HG03095 (cell line): Measurements from ENCODE around the gene DCLK1.

Experiments used
- ATAC-seq: cut with Tn5 transposase; IDR thresholded peaks from one replicate; pipeline ENCODE4 v1.9.1; 2021; ENCODE audit warnings: moderate library complexity; ENCODE audit not compliant: unreplicated experiment

DCLK1 gene

GRCh38 chr13:36131222-36131930 lies at the start of gene DCLK1:
Gene DCLK1, minus strand, starts transcription at chr13:36131382.
- ATAC-seq = no peak

GRCh38 chr13:36175621-36176020 lies 44.4 kb upstream of the DCLK1 start:
- no peak for ATAC-seq

GRCh38 chr13:36174923-36175322 lies 43.7 kb upstream of the DCLK1 start:
- no peak for ATAC-seq

- ATAC-seq = no peak
These were observed 42.6 kb upstream of the DCLK1 start for GRCh38 chr13:36173571-36174322.

GRCh38 chr13:36166046-36166445 lies 34.9 kb upstream of the DCLK1 start:
- ATAC-seq = no peak

GRCh38 chr13:36163809-36164308 lies 32.7 kb upstream of the DCLK1 start:
- no peak for ATAC-seq

- no peak for ATAC-seq
These were observed 32.1 kb upstream of the DCLK1 start for GRCh38 chr13:36163286-36163685.

- no peak for ATAC-seq
These were observed 29.1 kb upstream of the DCLK1 start for GRCh38 chr13:36160297-36160696.

GRCh38 chr13:36158611-36159010 lies 27.4 kb upstream of the DCLK1 start:
- no peak for ATAC-seq

- ATAC-seq = no peak
These were observed 26.3 kb upstream of the DCLK1 start for GRCh38 chr13:36157480-36157879.

GRCh38 chr13:36154567-36155291 lies 23.5 kb upstream of the DCLK1 start:
- no peak for ATAC-seq

- ATAC-seq = no peak
These were observed 20.4 kb upstream of the DCLK1 start for GRCh38 chr13:36151591-36151990.

GRCh38 chr13:36148446-36148845 lies 17.3 kb upstream of the DCLK1 start:
- ATAC-seq = no peak

- ATAC-seq = no peak
These were observed 16.1 kb upstream of the DCLK1 start for GRCh38 chr13:36147330-36147729.

GRCh38 chr13:36146511-36147269 lies 15.5 kb upstream of the DCLK1 start:
- ATAC-seq = no peak

- ATAC-seq = no peak
These were observed 12.6 kb upstream of the DCLK1 start for GRCh38 chr13:36143738-36144137.

- ATAC-seq = no peak
These were observed 11.6 kb upstream of the DCLK1 start for GRCh38 chr13:36142735-36143134.

- ATAC-seq = no peak
These were observed 4.7 kb upstream of the DCLK1 start for GRCh38 chr13:36135876-36136275.

- no peak for ATAC-seq
These were observed 3.5 kb upstream of the DCLK1 start for GRCh38 chr13:36134632-36135031.

- ATAC-seq = no peak
These were observed 2.9 kb upstream of the DCLK1 start for GRCh38 chr13:36133950-36134626.
